ENCODE data around the gene GPC3. TPM values are rescaled to one million over a fixed set of nuclear protein-coding genes. Genes with fewer than 3 reads are reported as not detected.

GPC3 gene
- total RNA-seq, 1 donor from 2014 or later = 0.26 TPM

GRCh38 chrX:133836561-133836960, 148.8 kb downstream of the GPC3 start:
- Histone ChIP-seq H3K4me3 (ENCODE audit: low read depth, low read length) (no peak overlapping the region), H3K36me3 (ENCODE audit: control insufficient read depth, insufficient read depth, low read length) (no peaks in the 10 kb centered on the region), H3K27me3 (ENCODE audit: control insufficient read depth, insufficient read depth, low read length) (no peaks in the 10 kb centered on the region)
- FAIRE-seq (no peak), DNase-seq (ENCODE audit: low read depth) (no peak)
- TF ChIP-seq CTCF (IDR thresholded peaks at IDR 0.05; ENCODE audit: insufficient read depth, low read length, severe bottlenecking) = no peak

DNA sequence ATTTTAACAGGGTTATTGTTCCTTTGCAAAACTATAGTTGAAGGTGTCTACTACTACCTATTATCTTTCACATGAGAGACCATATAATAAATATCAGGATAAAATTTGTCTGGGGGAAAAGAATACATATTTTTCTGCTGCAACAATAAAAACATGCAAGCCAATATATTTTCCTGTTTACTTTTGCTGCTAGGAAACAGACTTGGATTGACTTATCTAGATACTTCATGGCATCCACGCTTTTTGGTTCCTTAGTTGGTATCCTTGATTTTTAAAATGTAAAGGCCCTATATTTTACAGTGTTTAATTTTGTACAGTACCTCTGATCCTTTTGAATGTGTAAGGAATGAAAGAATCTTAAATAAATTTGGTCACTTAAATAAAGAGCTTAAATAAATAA, 150.6 kb downstream of the GPC3 start:
- FAIRE-seq (no peak), DNase-seq (ENCODE audit: low read depth) (no peak)
- Histone ChIP-seq H3K36me3 (ENCODE audit: control insufficient read depth, insufficient read depth, low read length) (no peaks in the 10 kb centered on the region), H3K4me3 (ENCODE audit: low read depth, low read length) (no peak overlapping the region), H3K27me3 (ENCODE audit: control insufficient read depth, insufficient read depth, low read length) (no peaks in the 10 kb centered on the region)
- TF ChIP-seq CTCF (IDR thresholded peaks at IDR 0.05; ENCODE audit: insufficient read depth, low read length, severe bottlenecking) = no peak

GRCh38 chrX:133819546-133819945, 165.8 kb downstream of the GPC3 start:
- FAIRE-seq = no peak
- Histone ChIP-seq H3K4me3 (ENCODE audit: low read depth, low read length) (no peak overlapping the region), H3K36me3 (ENCODE audit: control insufficient read depth, insufficient read depth, low read length) (no peaks in the 10 kb centered on the region), H3K27me3 (ENCODE audit: control insufficient read depth, insufficient read depth, low read length) (no peaks in the 10 kb centered on the region)
- DNase-seq (ENCODE audit: low read depth) = no peak
- no peak for TF ChIP-seq CTCF (IDR thresholded peaks at IDR 0.05; ENCODE audit: insufficient read depth, low read length, severe bottlenecking)

DNA sequence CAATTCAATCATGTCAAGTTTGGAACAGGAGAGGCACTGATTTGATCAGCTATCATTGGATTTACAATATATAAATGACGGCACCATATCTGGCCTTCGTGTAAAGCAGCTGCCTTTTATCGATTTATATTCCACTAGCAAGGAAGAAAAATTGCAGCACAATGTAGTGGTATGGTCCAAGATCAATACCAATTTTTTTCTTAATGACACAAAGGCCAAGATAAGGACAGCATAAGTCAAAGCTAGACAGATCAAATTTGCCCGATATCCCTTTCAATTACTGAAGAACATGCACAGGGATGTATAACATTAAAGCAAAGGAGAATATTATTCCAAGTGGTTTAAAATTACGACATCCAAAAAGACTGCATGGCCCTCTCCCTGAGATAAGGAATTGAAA, 167.4 kb downstream of the GPC3 start:
- no peak for FAIRE-seq
- Histone ChIP-seq H3K36me3 (ENCODE audit: control insufficient read depth, insufficient read depth, low read length) (no peaks in the 10 kb centered on the region), H3K4me3 (ENCODE audit: low read depth, low read length) (no peak overlapping the region), H3K27me3 (ENCODE audit: control insufficient read depth, insufficient read depth, low read length) (no peaks in the 10 kb centered on the region)
- no peak for DNase-seq (ENCODE audit: low read depth)
- no peak for TF ChIP-seq CTCF (IDR thresholded peaks at IDR 0.05; ENCODE audit: insufficient read depth, low read length, severe bottlenecking)

- H3K36me3 ChIP-seq (ENCODE audit: control insufficient read depth, insufficient read depth, low read length) = no peaks in the 10 kb centered on the region
- H3K27me3 ChIP-seq (ENCODE audit: control insufficient read depth, insufficient read depth, low read length) = no peaks in the 10 kb centered on the region
- FAIRE-seq (no peak), DNase-seq (ENCODE audit: low read depth) (no peak)
- no peak for TF ChIP-seq CTCF (IDR thresholded peaks at IDR 0.05; ENCODE audit: insufficient read depth, low read length, severe bottlenecking)
- H3K4me3 ChIP-seq (ENCODE audit: low read depth, low read length) = no peak overlapping the region
Observed at GRCh38 chrX:133815496-133815895, 169.9 kb downstream of the GPC3 start.

DNA sequence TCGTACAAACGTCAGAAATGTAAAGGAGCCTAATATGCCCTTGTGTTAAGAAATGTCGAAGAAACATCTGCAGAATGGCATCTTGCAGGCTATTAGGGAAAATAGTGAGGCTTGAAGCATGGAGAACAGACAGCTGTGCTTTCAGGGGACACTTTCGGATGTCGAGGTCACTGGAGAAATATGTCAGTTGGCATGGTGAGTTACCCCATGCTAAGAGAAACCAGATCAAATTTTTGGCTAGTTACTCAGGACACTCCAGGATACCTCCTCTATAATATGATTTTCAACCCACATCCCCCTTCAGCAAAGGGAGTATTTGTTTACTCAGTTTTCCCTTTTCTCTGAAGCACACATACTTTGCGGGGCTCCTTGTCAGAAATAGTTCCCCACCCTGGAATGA, 171.4 kb downstream of the GPC3 start:
- Histone ChIP-seq H3K4me3 (ENCODE audit: low read depth, low read length) (no peak overlapping the region), H3K36me3 (ENCODE audit: control insufficient read depth, insufficient read depth, low read length) (no peaks in the 10 kb centered on the region), H3K27me3 (ENCODE audit: control insufficient read depth, insufficient read depth, low read length) (no peaks in the 10 kb centered on the region)
- DNase-seq (ENCODE audit: low read depth) = no peak
- no peak for FAIRE-seq
- no peak for TF ChIP-seq CTCF (IDR thresholded peaks at IDR 0.05; ENCODE audit: insufficient read depth, low read length, severe bottlenecking)

Data from bronchial epithelial cell (primary cell).